ENCODE measurements around the gene GALP.

The GALP gene

DNA sequence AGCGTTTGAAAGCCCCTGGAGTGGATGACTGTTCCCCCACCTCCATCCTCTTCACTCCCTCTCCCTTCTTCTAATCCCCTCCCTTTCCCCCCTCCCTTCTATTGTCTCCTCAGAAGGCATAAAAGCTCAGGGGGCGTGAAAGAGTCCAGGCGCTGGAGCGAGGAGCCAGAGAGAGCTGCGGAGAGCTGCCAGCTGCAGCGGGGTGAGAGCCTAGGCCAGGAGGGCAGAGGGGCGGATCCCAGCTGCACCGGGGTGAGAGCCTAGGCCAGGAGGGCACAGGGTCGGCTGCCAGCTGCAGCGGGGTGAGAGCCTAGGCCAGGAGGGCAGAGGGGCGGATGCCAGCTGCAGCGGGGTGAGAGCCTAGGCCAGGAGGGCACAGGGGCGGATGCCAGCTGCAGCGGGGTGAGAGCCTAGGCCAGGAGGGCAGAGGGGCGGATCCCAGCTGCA lies at the start of gene GALP:
Gene GALP (plus strand): TSS at position 148 of the 447 bp plus-strand sequence. CDS start 1,101 bp downstream, outside the sequence.
- DNase-seq = peak; percentile 45

DNA sequence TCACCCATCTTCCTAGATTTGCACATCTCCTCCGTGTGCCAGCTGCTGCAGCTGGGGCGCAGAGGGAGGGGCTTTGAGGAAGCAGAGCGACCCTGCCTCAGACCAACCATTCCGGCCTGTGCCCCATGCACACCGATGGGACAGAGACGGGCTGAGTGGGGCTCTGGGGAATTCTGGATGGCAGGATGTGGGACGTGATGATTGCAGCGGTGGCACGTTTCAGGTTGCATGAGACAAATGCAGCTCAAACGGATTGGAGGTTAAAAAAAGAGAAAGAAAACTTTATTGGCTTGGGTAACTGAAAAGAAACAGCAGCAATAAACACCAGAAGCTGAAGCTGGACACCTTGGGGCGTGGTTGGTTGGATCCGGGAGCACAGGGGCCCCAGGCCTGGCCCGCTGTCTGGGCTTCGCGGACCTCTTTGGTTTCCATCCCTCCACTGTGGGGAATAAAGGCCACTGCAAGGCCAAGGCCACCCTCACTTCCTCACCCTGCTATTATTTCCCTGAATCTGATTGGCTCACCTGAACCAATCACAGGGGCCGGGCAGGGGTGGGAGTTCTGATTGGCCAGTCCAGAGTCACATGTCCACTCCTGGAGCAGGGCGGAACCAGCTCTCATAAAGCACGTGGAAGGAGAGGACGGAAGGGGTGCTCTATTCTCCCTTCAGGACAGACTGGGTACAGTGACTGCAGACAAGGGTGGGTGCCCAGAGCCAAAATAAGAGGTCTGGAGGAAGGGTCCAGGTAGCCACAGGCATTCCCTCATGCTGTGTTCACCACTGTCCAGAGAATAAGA lies 48.6 kb upstream of the GALP start:
- DNase-seq = no peak

DNA sequence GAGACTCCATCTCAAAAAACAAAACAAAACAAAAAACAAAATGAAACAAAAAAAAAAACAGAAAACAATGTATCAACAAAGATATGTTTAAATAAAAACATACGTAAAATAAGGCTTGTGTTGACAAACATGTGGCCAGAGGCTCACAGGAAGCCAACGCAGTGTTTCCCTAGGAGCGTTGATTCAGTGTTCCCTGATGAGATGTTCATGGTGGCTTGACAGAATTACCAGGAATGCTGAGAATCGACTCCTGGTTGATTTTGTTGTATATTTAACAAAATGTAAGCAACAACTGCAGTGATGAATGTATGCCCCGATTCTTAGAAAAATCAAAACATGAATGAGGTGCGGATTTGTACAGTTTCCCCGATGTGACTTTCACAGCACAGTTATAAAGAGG lies 45.8 kb upstream of the GALP start:
- no peak for DNase-seq

DNA sequence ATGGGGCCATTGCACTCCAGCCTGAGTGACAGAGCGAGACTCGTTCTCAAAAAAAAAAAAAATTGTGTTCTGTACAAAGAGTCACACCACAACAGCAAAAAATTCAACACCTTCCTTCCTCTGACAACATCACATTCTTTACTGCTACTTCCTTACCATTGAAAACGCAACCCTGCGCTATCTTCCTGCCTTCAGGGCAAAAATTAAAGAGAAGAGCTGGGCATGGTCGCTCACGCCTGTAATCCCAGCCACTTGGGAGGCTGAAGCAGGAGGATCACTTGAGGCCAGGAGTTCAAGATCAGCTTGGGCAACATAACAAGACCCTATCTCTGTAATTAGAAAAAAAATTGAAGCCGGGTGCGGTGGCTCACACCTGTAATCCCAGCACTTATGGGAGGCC lies 44.2 kb upstream of the GALP start:
- DNase-seq = no peak

DNA sequence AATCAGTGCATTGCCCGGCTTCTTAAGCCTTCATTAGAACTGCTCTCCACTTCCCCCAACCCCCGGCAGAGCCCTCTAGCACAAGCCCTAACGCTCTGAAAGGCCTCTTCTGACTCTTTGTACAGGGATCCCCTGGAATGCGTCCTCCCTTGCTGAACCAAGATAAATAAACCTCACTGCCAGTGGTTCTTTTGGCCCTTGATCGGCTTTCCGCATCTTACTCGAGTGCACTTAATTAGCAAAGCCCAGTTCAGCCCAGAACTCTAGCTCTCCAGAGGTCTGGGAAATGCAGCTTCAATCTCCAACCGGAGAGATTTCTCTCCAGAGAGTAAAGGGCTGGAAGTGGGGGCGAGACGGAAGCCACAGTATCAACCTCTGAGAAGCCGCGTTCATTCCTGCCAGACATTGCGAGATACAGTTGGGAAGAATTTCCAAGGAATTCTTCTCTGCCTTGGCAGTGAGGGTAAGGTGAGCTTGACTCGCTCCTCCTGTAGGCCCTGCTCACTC lies 43.4 kb upstream of the GALP start:
- DNase-seq = peak; percentile 83

DNA sequence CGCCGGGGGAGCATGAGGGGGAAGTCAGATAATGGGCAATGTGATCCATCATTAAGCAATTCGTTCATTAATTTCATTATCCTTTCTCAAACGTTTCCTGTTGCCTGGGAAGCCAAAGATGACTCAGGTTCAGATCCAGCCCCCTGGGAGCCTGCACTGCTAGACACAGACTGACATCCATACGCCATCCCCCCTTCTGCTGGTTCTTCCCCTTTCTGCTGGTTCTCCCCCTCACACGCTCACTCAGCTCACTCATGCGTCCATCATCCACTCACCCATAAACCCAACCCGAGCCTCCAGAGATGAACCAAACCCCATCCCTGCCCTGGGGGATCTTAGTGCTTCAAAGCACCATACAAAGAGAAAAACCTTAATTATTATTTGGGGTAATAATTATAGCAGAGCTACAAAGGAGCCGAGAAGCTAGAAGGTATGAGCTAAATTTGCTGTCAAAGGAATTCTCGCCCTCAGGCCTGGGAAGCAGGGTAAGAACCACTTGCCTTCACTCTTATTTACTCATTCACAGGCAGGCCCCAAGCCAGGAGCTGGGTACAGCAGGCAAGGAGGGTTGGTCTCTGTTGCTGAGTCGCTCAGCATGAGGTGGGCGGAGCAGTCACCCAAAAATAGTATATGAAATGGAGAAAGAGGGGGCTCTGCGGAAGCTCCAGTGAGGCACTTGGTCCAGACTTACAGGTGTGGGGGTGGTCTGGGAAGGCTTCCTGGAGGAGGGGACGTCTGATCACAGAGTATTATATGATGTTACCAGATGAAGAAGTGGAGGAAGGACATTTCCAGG lies 41.8 kb upstream of the GALP start:
- DNase-seq = no peak

DNA sequence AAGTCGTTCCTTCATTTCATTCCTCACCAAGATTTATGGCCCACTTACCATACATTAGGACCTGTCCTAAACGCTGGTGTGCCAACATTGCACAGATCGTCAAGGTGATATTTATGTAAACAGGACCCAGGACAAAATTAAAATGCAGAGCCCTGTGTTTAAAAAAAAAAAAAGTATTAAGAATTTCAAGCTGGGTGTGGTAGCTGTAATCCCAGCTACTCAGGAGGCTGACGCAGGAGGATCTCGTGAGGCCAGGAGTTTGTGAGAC lies 41.2 kb upstream of the GALP start:
- DNase-seq = no peak

DNA sequence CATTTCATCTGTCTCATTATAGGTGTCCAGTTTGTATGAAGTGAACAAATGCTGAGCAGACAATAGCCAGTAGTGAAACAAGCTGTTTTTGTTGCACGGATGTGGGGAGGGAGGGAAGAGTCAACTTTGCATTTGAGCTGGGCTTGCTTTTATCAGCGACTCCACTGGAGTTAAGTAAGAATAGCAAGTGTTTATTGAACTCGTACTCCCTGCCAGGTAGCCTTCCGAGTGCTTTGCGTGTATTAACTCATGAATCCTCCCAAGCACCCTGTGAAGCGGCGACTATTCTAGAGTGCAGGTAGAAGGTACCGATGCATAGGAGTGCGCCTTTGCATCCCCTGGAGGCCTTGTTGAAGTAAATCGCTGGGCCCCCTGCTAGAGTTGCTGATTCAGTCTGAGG lies 39.4 kb upstream of the GALP start:
- no peak for DNase-seq

DNA sequence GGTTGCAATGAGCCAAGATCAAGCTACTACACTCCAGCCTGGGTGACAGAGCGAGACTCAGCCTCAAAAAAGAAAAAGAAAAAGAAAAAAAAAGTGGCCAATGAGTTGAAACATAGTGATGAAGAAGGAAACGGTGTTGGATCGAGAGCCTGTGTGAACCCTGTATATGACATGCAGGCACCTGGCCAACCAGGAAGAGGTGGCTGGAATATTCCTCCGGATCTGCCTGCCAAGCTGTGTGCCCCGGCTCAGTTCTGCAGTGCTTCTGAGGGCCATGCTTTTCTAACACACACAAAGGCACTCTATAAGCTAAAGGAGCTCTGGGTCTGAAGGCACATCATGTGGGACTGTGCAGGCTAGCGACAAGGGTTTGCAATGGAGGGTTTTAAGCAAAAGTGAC lies 38.4 kb upstream of the GALP start:
- no peak for DNase-seq

DNA sequence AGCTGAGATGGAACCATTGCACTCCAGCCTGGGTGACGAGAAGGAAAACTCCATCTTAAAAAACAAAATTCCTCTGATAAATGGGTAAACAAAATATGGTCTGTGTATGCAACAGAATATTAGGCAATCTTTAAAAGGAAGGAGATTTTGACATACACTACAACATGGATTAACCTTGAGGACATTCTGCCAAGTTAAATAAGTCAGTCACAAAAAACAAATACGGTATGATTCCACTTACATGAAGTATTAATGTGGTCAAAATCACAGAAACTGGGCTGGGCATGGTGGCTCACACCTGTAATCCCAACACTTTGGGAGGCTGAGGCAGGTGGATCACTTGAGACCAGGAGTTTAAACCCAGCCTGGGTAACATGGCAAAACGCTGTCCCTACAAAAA lies 37.7 kb upstream of the GALP start:
- no peak for DNase-seq

DNA sequence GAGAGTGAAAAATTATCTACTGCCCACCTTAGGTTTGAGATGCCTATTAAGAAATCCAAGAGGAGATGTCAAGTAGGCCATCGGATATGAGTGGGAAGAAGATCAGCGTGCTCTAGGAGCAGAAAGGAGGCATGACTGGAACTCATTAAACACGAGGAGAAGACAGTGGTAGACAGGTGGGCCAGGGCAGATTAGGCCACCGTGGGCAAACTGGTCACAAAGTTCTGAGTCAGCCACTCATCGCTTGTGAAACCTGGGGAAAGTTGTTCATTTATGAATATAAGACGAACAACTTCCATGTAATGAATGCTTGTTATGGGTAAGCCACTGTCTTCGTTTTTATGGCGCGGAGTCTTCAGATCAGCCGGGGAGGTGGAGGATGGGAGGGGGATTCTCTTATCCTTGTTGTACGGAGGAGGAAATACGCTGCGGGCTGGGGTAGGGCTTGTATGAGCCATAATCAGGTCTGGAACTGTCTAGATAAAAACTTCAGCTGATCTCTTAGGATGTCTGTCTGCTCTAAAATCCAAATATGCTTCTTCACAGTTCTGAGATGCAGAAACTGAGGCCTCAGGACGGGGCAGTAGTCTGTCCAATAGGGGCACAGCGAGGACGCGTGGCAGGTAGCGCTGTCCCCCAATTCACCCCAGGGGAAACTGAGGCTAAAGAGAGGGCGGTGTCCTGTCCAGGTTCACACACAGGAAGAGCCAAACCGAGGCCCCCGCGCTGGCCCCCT lies 35.8 kb upstream of the GALP start:
- DNase-seq = no peak

DNA sequence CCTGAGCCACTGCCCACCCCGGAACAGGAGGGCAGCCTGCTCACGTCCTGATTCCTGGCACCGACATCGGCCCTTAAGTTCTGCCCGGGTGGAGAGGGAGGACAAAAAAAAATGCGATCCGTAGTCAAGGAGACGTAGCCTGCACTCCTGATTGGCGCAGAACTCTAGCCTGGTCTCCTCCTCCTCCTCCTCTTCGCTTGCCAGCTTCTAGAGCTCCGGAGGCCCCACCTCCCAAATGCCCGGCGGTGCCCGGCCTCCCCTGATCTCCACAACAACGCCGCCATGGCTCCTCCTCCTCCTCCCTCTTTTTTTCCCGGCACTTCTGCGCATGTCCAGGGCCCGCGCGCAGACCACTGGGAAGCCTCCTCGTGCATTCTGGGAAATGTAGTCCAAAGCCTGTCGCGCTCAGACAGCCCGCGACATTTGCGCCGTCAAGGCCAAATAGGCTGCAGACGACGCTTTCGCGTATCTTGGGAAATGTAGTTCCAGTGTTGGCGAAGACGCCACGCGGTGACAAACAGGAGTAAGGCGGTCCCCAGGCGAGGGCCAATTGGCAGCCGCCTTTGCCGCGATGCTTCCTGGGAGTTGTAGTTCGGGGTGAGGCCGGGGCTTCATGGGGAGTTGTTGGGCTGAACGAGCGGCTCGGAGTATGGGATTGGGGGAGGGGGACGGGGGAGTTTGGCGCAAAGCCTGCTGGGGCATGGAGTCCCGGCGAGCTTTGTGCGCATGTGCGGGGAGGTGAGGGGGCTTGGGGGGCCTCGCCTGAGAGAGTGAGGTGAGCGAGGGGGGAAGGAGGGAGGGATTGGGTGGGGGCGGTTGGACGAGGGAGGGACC lies 35.0 kb upstream of the GALP start, which contains the start of gene ZNF444:
Gene ZNF444 (plus strand): TSS at position 705 of the 834 bp plus-strand sequence. CDS start 5,625 bp downstream, outside the sequence.
- DNase-seq = peak; percentile 100

DNA sequence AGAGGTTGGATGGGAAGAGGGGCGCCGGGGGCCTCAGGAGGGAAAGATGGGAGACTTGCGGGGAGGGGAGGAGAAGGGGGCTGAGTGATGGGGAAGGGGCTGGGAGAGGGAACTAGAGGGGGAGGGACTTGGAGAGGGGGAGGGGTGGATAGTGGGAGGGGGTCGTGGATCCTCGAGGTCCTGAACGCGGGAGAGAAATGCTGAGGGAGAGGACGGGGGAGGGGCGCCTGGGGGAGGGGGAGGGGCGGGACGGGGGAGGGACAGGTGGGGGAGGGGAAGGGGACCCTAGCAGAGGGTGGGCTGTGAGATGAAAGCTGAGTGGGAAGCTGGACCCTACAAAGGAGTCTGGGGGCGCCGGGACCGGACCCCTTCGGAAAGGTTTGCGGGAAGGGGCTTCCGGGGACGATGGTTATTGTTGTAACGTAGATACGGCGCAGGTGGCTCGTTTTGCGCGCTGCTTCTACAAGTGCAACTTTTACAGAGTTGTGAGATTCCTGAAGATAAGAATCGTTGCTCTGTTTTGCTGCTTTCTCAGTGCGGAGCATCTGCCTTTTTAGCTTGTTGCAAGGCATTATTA lies 34.3 kb upstream of the GALP start:
- DNase-seq = no peak

DNA sequence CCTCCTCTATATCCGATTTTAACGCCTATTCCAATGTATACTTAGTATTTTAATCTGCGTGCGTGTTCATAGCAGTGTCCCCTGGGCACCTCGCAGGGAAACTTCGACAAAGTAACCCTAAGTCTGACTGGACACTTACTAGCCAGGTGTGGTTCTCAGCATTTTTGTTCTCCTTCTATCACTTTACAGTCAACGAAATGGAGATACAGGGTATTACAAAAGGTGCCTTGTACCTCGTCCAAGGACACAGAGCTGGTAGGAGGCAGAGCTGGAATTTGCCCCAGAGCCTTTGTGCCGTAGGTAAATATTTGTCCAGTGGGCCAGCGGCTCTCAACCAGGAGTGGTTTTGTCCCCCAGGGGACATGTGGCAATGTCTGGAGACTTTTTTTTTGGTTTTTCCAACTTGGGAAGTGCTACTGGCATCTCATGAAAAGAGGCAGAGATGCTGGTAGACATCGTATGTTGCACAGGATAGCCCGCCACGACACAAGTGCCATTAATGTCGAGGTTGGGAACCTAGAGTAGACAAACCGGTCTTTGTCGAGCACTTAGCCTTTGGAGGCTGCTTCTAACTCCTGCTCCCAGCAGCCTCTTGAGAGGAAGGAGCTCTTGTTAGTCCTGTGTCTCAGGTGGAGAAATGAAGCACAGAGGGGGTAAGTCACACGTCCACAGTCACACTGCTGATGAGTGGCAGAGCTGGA lies 33.6 kb upstream of the GALP start:
- DNase-seq = peak; percentile 94

DNA sequence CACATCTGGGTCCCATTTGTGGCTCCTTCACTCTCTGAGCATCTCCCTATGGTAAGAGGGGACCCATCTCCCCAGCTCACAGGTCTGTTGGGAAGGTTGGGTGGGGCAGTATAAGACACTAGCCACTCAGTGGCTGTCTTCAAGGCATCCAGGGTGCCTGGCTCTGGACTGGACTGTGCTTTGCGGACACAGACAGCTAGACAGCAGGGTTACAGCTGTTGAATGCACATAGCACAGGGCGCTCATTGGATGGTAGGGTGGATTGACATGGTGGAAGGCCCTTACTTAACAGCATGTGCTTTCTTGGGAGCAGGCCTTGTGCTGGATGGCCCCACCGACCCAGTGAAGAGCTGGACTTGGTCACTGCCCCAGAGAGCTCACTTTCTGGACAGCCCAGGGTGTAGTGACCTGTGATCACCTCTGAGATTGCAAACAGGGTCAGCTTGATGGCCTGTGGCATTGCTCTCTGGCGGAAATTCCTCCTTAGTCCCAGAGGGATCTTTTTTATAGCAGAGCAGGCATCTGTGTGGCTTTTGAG lies 32.8 kb upstream of the GALP start:
- DNase-seq = no peak

DNA sequence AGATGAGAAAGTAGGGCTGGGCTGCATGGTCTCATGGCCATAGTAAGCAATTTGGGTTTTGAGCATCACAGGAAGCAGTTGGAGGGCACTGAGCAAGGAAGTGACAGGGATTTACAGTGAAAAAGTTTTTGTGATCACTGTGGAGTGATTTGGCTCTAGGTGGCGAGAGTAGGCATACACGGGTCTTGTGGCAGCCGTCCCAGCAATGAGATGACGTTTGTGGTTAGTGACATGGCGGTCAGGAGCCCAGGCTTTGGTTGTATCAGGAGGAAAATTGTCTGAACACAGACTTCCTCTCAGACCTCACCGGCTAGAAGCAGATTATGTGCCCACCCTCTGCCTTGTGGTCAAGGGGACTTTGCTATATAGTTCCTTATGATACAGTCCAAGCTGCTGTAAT lies 31.4 kb upstream of the GALP start:
- DNase-seq = no peak

DNA sequence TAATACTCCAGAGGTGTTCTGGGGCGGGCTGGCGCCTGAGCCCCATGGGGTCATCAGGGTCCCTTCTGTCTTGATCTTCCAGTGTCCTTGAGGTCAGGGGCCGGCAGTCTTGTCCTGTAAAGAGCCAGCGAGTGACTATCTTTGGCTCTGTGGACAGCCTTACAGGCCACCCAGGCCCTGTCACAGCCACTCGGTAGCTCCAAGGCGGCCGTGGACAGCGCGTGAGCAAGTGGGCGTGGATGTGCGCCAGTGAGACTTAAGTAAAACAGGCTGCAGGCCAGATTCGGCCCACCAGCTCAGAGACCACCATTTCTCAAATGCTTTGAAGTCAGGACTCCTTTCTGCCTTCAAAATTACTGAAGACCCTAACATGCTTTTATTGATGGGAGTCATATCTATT lies 31.0 kb upstream of the GALP start:
- DNase-seq = no peak

DNA sequence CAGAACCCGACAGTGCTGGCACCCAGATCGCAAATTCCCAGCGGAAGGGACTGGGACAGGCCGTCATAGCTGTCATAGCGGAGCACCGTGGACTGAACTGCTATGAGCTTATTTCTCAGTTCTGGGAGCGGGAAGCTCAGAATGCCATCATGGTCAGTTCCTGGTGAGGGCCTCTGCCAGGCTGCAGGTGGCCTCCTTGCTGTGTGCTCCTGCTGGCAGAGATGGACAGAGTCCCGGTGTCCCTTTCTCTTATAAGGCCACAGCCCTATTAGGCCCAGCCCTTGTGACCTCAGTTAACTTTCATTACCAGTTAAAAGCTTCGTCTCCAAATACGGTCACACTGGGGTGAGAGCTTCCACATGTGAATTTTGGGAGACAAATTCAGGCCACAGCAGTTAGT lies 30.1 kb upstream of the GALP start:
- no peak for DNase-seq

DNA sequence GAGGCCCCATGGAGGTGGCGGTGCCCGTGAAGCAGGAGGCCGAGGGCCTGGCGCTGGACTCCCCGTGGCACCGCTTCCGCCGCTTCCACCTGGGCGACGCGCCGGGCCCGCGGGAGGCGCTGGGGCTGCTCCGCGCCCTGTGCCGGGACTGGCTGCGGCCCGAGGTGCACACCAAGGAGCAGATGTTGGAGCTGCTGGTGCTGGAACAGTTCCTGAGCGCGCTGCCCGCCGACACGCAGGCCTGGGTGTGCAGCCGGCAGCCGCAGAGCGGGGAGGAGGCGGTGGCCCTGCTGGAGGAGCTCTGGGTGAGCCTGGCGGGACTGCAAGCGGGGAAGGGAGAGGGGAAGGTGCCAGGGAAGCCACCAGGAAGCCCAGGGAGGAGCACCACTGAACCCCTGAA lies 28.9 kb upstream of the GALP start:
- no peak for DNase-seq

DNA sequence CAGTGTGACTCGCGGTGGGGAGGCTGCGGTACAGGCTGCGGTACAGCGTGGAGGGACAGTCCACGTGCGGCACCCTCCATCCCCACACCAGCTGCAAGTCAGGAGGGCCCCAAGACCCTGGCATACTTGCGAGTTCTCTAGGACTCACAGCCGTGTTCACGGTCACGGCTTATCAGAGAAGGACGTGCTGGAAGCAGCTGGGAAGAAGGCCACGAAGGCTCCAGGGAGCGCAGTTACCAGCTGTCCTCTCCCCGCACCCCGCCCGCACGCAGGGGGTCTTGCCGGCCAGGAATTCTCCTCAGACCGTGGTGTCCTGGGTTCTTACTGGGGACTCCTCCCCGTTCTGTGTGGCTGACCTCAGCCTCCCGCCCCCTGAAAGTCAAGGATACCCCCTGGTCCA lies 28.5 kb upstream of the GALP start:
- no peak for DNase-seq

DNA sequence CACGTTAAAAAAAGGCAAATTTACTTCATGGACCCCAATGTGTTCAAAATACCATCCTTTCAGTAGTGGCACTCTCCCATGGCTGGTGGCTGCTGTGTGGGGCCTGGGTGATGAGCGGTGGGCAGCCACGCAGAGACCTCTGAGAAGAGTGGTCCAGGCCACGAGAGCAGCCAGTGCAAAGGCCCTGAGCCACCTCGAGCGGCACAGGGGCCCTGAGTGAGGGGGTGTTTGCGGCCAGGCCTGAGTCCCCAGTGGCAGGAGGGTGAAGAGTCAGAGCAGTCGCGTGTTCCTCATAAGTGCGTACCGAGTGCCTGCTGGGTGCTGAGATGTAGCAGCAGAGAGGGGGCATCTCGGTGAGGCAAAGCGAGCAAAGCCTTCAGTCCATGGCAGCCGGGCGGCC lies 27.7 kb upstream of the GALP start:
- no peak for DNase-seq
